Lung microvascular endothelial cell (primary cell): ENCODE measurements around the gene ZNF792. TPM values are rescaled to one million over a fixed set of nuclear protein-coding genes. Genes with fewer than 3 reads are reported as not detected.
A peak's percentile ranks its signal among the peaks of the same experiment; 100 is the strongest.
"Not testable (repeated sequence)": the region's sequence is repeated elsewhere in the genome, so short reads cannot be mapped to it uniquely, and the experiment has no call there.

Experiments
- DNase-seq, 2 donors: peaks; one replicate each; pipeline versions ENCODE4 v3.0.0 to v3.0.0-alpha.2; 2010; ENCODE audit warnings: low read depth in 2 of 2
- total RNA-seq: library from RNA; depleted of rRNA; stranded (reverse); fragments of >200 nt; gene quantifications from 2 replicates; pipeline ENCODE4 v1.2.1, GENCODE V29; 2014

ZNF792 gene
- total RNA-seq, 1 donor from 2014 or later: 39.1 TPM

- DNase-seq: no peak
Observed at GRCh38 chr19:34926361-34926684, 37.7 kb downstream of the ZNF792 start.

GRCh38 chr19:34925278-34925855, 38.7 kb downstream of the ZNF792 start:
- DNase-seq: no peak

GRCh38 chr19:34920090-34920786, 43.8 kb downstream of the ZNF792 start:
- DNase-seq: not testable (repeated sequence)

- no peak for DNase-seq
Observed at GRCh38 chr19:34918190-34918589, 45.8 kb downstream of the ZNF792 start.

- DNase-seq: not testable (repeated sequence)
Observed at GRCh38 chr19:34917144-34917543, 46.9 kb downstream of the ZNF792 start.

- peak in 1 of 2 donors; percentile 11 for DNase-seq
Observed at GRCh38 chr19:34910770-34911169, 53.3 kb downstream of the ZNF792 start.

Other genes with a start within 250 kb of the ZNF792 start
- 10.5 and 19.0 TPM in 2 replicates for gene ZNF181, start 230.0 kb downstream of the ZNF792 start, total RNA-seq
- gene ZNF599, start 191.0 kb downstream of the ZNF792 start, total RNA-seq: 3.3 and 4.6 TPM in 2 replicates
- 3.9 and 4.4 TPM in 2 replicates for gene ZNF30, start 37.3 kb downstream of the ZNF792 start, total RNA-seq
- gene GRAMD1A, start 36.1 kb upstream of the ZNF792 start, total RNA-seq: 24.6 and 32.9 TPM in 2 replicates
- 5.2 and 5.7 TPM in 2 replicates for gene SCN1B, start 66.2 kb upstream of the ZNF792 start, total RNA-seq
- gene HPN, start 77.5 kb upstream of the ZNF792 start, total RNA-seq: under 0.01 TPM in 2 replicates
- gene FXYD3, start 151.6 kb upstream of the ZNF792 start, total RNA-seq: not detected in 2 replicates
- not detected in 2 replicates for gene LGI4, start 170.8 kb upstream of the ZNF792 start, total RNA-seq
- not detected in 2 replicates for gene FXYD1, start 174.6 kb upstream of the ZNF792 start, total RNA-seq
- not detected in 2 replicates for gene FXYD7, start 179.0 kb upstream of the ZNF792 start, total RNA-seq
- gene FXYD5, start 190.5 kb upstream of the ZNF792 start, total RNA-seq: 14.2 and 17.9 TPM in 2 replicates